Osteocyte (in vitro differentiated cells): Measurements from ENCODE around the gene BFSP1. TPM values are rescaled to one million over a fixed set of nuclear protein-coding genes. Genes with fewer than 3 reads are reported as not detected.

Source experiments
- DNase-seq: peaks from one replicate; pipeline ENCODE4 v3.0.0; 2021; ENCODE audit warnings: mixed read lengths; ENCODE audit not compliant: unreplicated experiment; ENCODE audit errors: extremely low spot score
- H3K27ac Mint-ChIP-seq: one replicate; pipeline ENCODE4 v1.8.0; 2021; ENCODE audit warnings: mild to moderate bottlenecking, mixed read lengths; ENCODE audit not compliant: unreplicated experiment
- H3K27me3 Mint-ChIP-seq: one replicate; pipeline ENCODE4 v1.8.0; 2021; ENCODE audit warnings: mixed read lengths; ENCODE audit not compliant: unreplicated experiment
- H3K36me3 Mint-ChIP-seq: one replicate; pipeline ENCODE4 v1.8.0; 2021; ENCODE audit warnings: mixed read lengths; ENCODE audit not compliant: unreplicated experiment
- H3K4me1 Mint-ChIP-seq: one replicate; pipeline ENCODE4 v1.8.0; 2021; ENCODE audit warnings: mixed read lengths; ENCODE audit not compliant: unreplicated experiment
- H3K4me3 Mint-ChIP-seq: one replicate; pipeline ENCODE4 v1.8.0; 2021; ENCODE audit warnings: mild to moderate bottlenecking, moderate library complexity, mixed read lengths; ENCODE audit not compliant: unreplicated experiment
- H3K9me3 Mint-ChIP-seq: one replicate; pipeline ENCODE4 v1.8.0; 2021; ENCODE audit warnings: mixed read lengths; ENCODE audit not compliant: unreplicated experiment
- total RNA-seq: library from RNA; stranded (reverse); gene quantifications from 2 replicates; pipeline ENCODE4 v1.2.1, GENCODE V29; 2021
- TF ChIP-seq, protein P1 (sequence below): fragments of 200-600 bp; sonication (generic); IDR thresholded peaks from 2 replicates; pipeline ENCODE4 v1.5.0; 2021; ENCODE audit warnings: antibody characterized with exemption, mild to moderate bottlenecking, moderate library complexity

The BFSP1 gene
- total RNA-seq, 1 donor from 2014 or later, result 13.8 TPM

- peaks cover 22% of the 10 kb centered on the region for H3K27me3 Mint-ChIP-seq
- no peaks in the 10 kb centered on the region for H3K4me1 Mint-ChIP-seq
- no peak overlapping the region for H3K4me3 Mint-ChIP-seq
- DNase-seq, result no peak
- H3K27ac Mint-ChIP-seq, result no peak overlapping the region
- TF ChIP-seq, protein P1, sequence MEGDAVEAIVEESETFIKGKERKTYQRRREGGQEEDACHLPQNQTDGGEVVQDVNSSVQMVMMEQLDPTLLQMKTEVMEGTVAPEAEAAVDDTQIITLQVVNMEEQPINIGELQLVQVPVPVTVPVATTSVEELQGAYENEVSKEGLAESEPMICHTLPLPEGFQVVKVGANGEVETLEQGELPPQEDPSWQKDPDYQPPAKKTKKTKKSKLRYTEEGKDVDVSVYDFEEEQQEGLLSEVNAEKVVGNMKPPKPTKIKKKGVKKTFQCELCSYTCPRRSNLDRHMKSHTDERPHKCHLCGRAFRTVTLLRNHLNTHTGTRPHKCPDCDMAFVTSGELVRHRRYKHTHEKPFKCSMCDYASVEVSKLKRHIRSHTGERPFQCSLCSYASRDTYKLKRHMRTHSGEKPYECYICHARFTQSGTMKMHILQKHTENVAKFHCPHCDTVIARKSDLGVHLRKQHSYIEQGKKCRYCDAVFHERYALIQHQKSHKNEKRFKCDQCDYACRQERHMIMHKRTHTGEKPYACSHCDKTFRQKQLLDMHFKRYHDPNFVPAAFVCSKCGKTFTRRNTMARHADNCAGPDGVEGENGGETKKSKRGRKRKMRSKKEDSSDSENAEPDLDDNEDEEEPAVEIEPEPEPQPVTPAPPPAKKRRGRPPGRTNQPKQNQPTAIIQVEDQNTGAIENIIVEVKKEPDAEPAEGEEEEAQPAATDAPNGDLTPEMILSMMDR, result no peak
- H3K9me3 Mint-ChIP-seq, result peaks cover 5% of the 10 kb centered on the region
- no peaks in the 10 kb centered on the region for H3K36me3 Mint-ChIP-seq
Measured at GRCh38 chr20:17463711-17464110, 67.5 kb downstream of the BFSP1 start.

GRCh38 chr20:17461941-17462340, 69.2 kb downstream of the BFSP1 start:
- Mint-ChIP-seq H3K27ac (no peak overlapping the region), H3K36me3 (no peaks in the 10 kb centered on the region), H3K4me1 (no peaks in the 10 kb centered on the region), H3K4me3 (no peak overlapping the region), H3K9me3 (peaks cover 5% of the 10 kb centered on the region), H3K27me3 (peaks cover 26% of the 10 kb centered on the region)
- TF ChIP-seq, protein P1, result no peak
- DNase-seq, result peak; percentile 69

DNA sequence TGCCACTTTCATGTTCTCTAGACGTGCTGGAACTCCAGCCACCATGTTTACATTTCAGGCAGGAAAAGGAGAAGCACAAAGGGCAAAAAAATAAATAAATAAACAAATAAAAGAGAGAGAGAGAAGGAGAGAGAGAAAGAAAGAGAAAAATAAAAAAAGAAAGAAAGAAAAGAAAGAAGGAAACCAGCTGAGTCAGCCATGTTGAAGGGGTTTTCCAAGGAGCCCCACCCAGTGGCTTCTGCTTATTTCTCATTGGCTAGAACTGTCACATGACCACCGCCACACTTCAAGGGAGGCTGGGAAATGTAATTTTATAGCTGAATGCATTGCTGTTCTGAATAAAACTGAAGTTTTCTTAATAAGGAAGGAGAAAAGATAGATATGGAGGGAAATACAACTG, 71.1 kb downstream of the BFSP1 start:
- peaks cover 34% of the 10 kb centered on the region for H3K27me3 Mint-ChIP-seq
- H3K27ac Mint-ChIP-seq, result no peak overlapping the region
- DNase-seq, result peak; percentile 3
- no peaks in the 10 kb centered on the region for H3K4me1 Mint-ChIP-seq
- peaks cover 5% of the 10 kb centered on the region for H3K9me3 Mint-ChIP-seq
- H3K36me3 Mint-ChIP-seq, result no peaks in the 10 kb centered on the region
- H3K4me3 Mint-ChIP-seq, result no peak overlapping the region
- TF ChIP-seq, protein P1, result no peak

- TF ChIP-seq, protein P1, result no peak
- Mint-ChIP-seq H3K27ac (no peak overlapping the region), H3K27me3 (peaks cover 48% of the 10 kb centered on the region), H3K4me3 (no peak overlapping the region), H3K36me3 (no peaks in the 10 kb centered on the region), H3K9me3 (peaks cover 5% of the 10 kb centered on the region), H3K4me1 (no peaks in the 10 kb centered on the region)
- DNase-seq, result peak; percentile 36
Measured at GRCh38 chr20:17457588-17458190, 73.5 kb downstream of the BFSP1 start.

DNA sequence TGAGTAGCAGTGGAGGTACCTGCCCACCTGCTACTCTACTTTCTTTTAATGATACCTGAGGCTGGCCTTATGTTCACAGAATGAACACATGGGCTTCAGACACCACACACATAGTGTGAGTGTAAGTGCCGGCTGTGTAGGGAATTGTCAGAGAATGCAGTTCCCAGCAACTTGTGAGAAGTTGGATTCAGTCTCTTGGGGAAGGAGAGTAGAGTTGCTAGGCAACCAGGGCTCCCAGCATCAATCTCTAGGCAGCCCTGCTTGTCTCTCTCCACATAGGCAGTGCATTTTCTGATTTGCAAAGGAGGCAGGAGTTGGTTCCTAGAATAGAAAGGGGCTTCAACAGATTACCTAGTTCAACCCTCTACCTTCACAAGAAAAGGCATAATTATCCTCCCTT, 74.1 kb downstream of the BFSP1 start:
- H3K4me3 Mint-ChIP-seq, result no peak overlapping the region
- H3K4me1 Mint-ChIP-seq, result no peaks in the 10 kb centered on the region
- H3K36me3 Mint-ChIP-seq, result no peaks in the 10 kb centered on the region
- H3K27me3 Mint-ChIP-seq, result peaks cover 50% of the 10 kb centered on the region
- peak; percentile 30 for DNase-seq
- peaks cover 5% of the 10 kb centered on the region for H3K9me3 Mint-ChIP-seq
- no peak overlapping the region for H3K27ac Mint-ChIP-seq
- TF ChIP-seq, protein P1, result no peak
